Epithelial cell of esophagus (primary cell): ENCODE data around the gene RFX1.
"Not testable (repeated sequence)": the region's sequence is repeated elsewhere in the genome, so short reads cannot be mapped to it uniquely, and the experiment has no call there.

ENCODE experiments used
- DNase-seq: peaks from one replicate; pipeline ENCODE4 v3.0.0; 2010; ENCODE audit warnings: low read depth
- H3K4me3 ChIP-seq: 2 replicates; pipeline ENCODE4 v1.5.1; 2011; ENCODE audit warnings: mild to moderate bottlenecking, low read length, control low read depth
- CTCF ChIP-seq: IDR thresholded peaks from 2 replicates; pipeline ENCODE4 v1.5.1; 2011; ENCODE audit warnings: low read depth, mild to moderate bottlenecking, low read length, control low read depth, inconsistent platforms; ENCODE audit not compliant: insufficient read depth; ENCODE audit errors: missing control alignments

RFX1 gene

DNA sequence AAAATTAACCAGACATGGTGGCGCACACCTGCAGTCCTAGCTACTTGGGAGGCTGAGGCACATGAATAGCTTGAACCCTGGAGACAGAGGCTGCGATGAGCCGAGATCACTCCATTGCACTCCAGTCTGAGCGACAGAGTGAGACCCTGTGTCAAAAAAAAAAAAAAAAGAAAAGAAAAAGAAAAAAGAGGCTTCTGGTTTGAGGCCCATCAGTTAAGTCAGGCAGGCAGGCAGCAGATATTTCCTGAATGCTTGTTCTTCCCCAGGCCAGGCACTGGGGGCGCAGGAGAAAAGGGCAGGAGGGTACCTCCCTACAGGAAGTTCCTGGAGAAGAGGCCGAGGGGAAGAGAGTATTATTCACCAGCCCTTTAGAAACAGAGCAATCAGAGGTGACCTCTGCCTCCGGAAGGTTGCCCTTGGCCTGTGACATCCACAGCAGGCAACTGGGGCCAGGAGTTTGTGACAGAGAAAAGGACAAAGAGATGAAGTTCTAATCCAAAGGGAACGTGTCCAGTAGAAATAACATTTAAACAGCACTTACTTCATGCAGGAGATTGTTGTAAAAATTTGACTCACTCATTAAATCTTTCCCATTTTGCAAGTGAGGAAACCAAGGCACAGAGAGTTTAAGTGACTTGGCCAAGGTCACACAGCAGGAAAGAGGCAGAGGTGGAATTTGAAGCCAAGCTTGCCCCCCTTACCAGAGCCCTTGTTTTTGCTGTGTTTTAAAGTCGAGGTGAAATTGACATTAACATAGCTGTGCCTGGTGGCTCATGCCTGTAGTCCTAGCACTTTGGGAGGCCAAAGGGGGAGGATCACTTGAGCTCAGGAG is 17.5 kb upstream of the RFX1 start:
- TF ChIP-seq CTCF: peak; percentile 38
- DNase-seq: peak; percentile 54
- no peak overlapping the region for H3K4me3 ChIP-seq

GRCh38 chr19:14022469-14022868 is 16.3 kb upstream of the RFX1 start:
- DNase-seq: no peak
- H3K4me3 ChIP-seq: no peak overlapping the region
- TF ChIP-seq CTCF: no peak

DNA sequence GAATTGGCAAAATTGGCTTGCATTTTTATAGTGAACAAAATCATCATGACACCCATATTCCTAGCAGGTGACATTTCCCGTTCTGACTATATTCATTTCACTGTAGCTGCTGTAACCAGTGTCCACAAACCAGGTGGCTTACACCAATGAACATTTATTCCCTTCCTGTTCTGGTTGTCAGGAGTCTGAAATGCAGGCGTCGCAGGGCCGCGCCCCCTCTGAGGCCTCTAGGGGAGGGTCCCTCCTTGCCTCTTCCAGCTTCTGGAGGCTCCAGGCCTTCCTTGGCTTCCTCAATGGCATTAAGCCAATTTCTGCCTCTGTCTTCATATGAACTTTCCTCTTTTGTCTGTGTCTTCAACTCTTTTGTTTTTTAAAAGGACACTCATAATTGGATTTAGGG is 15.4 kb upstream of the RFX1 start:
- TF ChIP-seq CTCF: no peak
- no peak for DNase-seq
- no peak overlapping the region for H3K4me3 ChIP-seq

DNA sequence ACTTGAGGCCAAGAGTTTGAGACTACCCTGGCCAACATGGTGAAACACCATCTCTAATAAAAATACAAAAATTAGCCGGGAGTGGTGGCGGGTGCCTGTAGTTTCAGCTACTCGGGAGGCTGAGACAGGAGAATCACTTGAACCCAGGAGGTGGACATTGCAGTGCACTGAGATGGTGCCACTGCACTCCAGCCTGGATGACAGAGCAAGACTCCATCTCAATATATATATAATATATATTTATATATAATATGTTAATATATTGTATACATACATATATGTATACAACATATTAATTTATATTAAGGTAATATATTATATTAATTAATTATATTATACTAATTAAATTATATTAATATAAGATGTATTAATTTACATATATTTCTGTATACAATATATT is 13.6 kb upstream of the RFX1 start:
- not testable (repeated sequence) for H3K4me3 ChIP-seq, DNase-seq

GRCh38 chr19:14019100-14019499 is 13.0 kb upstream of the RFX1 start:
- no peak overlapping the region for H3K4me3 ChIP-seq
- DNase-seq: no peak
- no peak for TF ChIP-seq CTCF

GRCh38 chr19:14015524-14016035 is 9.5 kb upstream of the RFX1 start:
- no peak for TF ChIP-seq CTCF
- no peak overlapping the region for H3K4me3 ChIP-seq
- DNase-seq: no peak

DNA sequence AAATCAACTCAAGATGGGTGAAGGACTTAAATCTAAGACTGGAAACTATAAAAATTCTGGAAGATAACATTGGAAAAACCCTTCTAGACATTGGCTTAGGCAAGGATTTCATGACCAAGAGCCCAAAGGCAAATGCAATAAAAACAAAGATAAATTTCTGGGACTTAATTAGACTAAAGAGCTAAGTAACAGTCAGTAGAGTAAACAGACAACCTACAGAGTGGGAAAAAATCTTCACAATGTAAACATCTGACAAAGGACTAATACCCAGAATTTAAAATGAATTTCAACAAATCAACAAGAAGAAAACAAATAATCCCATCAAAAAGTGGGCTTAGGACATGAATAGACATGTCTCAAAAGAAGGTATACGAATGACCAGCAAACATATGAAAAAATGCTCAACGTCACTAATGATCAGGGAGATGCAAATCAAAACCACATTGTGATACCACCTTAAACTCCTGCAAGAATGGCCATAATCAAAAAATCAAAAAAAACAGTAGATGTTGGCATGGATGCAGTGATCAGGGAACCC is 6.3 kb upstream of the RFX1 start:
- no peak overlapping the region for H3K4me3 ChIP-seq
- DNase-seq: no peak
- TF ChIP-seq CTCF: no peak
